Measurements from ENCODE around the gene SPINK6.

SPINK6 gene

DNA sequence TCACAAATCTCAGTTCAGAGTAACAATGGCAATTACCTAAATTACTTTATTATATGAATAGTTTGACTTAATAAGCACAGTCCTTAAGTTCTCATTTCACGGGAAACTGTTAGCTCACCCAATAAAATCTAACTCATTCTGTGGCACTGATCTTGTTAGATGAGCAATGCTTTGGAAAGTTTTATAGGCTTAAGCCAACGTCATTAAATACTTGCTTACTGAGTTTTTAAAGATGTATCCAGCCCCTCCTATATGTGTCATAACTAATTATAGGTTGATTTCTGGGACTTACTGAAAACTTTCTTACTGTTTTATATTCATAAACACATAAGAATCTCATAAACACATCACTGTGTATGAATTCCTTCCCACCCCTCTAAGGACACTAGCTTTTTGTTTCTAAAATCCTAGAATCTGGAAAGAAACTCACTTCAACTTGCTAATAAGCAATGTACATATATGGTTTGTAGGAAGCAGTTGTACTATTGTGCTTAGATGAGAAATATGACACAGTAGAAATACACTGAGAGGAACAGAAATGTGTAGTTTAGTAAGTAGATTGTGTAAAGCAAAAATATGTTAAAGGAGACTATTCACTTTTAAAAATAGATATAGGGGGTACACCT is 21.4 kb downstream of the SPINK6 start:
- DNase-seq (ENCODE audit: low read depth in 2 of 2): no peak

- no peak for DNase-seq (ENCODE audit: low read depth in 2 of 2)
Measured at GRCh38 chr5:148228392-148228984, 25.6 kb downstream of the SPINK6 start.

DNA sequence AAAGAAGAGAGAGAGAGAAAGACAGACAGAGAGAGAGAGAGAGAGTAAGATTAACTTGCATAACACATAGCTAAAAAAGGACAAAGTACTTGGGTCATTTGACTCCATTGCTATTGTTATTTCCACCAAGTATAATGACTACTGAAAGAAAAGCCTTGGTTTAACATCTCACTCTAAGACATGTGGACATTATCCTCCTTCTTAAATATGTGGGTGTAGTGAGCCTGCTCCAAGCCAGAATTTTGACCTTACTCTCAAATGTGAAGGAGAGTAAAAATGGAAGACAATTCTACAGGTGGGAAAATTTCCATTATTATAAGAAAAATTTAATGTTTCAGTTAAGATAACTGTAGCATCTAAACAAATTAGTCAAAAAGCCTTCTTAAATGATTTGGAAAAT is 27.0 kb downstream of the SPINK6 start:
- no peak for DNase-seq (ENCODE audit: low read depth in 2 of 2)

GRCh38 chr5:148230240-148230639 is 27.4 kb downstream of the SPINK6 start:
- DNase-seq (ENCODE audit: low read depth in 2 of 2): no peak

DNA sequence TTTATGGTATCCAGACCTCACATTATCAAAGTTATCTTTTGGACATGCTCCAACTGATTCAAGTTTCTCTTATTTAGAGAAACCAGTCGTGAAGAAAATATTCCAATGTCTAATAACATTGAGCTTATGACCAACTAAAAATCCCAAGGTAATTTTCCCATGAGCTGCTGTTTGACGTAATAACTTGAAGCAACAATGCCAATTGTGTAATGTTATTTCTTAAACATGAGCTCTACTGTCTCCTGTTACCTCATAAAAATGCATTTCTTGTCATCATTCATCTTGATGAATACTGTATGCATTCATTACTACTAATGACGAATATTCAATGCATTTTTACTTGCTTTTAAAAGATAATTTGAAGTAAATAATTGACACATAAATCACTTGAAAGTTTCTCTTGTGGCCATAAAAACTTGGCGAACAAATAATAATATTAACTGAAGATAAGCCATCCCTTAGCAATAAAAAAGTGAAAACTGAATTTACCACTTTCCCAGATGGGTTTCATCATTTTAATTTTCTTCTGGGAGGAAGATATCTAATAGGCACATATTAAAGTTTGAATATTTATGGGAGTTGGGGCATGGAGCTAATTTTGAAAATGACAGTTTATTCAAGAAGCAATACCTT is 35.1 kb downstream of the SPINK6 start:
- no peak for DNase-seq (ENCODE audit: low read depth in 2 of 2)

GRCh38 chr5:148238418-148238794 is 35.6 kb downstream of the SPINK6 start, which contains the start of gene MARCOL:
MARCOL (plus strand) TSS chr5:148238525; CDS start chr5:148238598, 73 bp downstream.
- no peak for DNase-seq (ENCODE audit: low read depth in 2 of 2)

DNA sequence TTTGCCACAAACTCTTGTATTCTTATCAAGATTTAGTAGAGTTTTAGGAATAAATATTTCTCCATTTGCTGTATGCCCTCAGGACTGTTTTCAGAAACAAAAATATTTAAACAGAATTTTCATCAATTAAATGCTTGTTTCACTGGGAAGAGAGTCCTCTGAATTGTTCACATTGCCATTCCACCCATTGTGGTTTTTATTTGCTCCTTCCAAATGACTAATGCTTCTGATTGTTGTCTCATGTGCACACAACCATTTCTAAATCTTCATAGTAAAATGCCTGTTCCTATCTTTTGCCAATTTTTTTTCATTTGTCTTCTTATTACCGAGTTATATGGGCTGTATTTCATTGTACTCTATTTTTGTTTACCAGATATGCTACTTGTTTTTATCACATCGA is 46.1 kb downstream of the SPINK6 start:
- DNase-seq (ENCODE audit: low read depth in 2 of 2): no peak

GRCh38 chr5:148255456-148255855 is 52.6 kb downstream of the SPINK6 start:
- no peak for DNase-seq (ENCODE audit: low read depth in 2 of 2)

DNA sequence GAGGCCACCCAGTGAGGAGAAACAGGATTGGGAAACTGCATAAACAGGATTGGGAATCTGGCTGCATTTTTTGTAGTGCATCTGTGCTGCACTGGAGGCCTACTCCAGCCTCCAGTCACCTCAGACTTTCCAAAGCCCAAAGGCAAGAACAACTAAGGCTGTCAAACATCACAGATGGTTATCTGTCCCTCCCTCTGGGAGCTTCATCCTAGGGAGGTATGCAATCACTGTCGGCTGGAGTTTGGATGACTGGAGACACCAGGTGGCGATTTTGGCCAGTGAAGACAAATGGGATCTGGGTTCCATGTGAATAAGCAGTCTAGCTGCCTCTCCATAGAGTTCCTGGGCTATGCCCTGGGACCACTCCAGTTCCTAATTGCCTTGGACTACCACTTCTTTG is 56.4 kb downstream of the SPINK6 start:
- DNase-seq (ENCODE audit: low read depth in 2 of 2): no peak

DNA sequence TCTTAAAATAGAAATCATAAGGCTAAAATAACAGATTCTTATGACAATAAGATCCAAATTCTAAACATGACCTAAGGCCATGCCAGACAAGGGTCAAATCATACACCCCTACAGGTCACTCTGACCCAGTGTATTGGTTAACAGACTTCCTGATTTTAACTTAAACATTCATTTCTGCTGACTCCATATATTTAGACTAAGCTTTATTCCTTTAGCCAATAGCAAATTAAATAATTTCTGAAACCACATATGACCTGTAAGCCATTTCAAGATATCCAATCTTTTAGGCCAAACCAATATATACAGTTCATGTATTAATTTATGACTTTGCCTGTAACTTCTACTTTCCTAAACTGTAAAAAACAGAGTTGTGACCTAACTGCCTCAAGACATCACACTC is 58.4 kb downstream of the SPINK6 start:
- no peak for DNase-seq (ENCODE audit: low read depth in 2 of 2)
